Activated CD4-positive, alpha-beta T cell treated with anti-CD3 and anti-CD28 coated beads for 36 hours (primary cell): ENCODE measurements around the gene LRRC2. TPM values are rescaled to one million over a fixed set of nuclear protein-coding genes. Genes with fewer than 3 reads are reported as not detected.
"Not testable (repeated sequence)": the region's sequence is repeated elsewhere in the genome, so short reads cannot be mapped to it uniquely, and the experiment has no call there.

Experiments
- ATAC-seq: fragments of 200-7000 bp; cut with Tn5 transposase; one replicate; pipeline ENCODE4 v1.10.0; 2021; ENCODE audit warnings: mild to moderate bottlenecking, moderate library complexity
- CTCF ChIA-PET: fragments of 350-600 bp; sonication (Branson Sonifier 250); formaldehyde crosslinking; loops from one replicate; lab custom pipeline; 2021; ENCODE audit warnings: antibody characterized with exemption; lab: Charles Lee
- POLR2A ChIA-PET: fragments of 350-600 bp; sonication (Branson Sonifier 250); formaldehyde crosslinking; loops from one replicate; lab custom pipeline; 2021; ENCODE audit warnings: antibody characterized with exemption, inconsistent platforms; lab: Charles Lee
- DNase-seq: peaks from one replicate; pipeline ENCODE4 v3.0.0-alpha.2; 2020
- H3K27ac Mint-ChIP-seq: one replicate; pipeline ENCODE4 v1.8.0; 2021; ENCODE audit warnings: mixed read lengths
- H3K27me3 Mint-ChIP-seq: one replicate; pipeline ENCODE4 v1.8.0; 2021; ENCODE audit warnings: mixed read lengths
- H3K36me3 Mint-ChIP-seq: one replicate; pipeline ENCODE4 v1.8.0; 2021; ENCODE audit warnings: low read depth, mixed read lengths
- H3K4me1 Mint-ChIP-seq: one replicate; pipeline ENCODE4 v1.8.0; 2021; ENCODE audit warnings: mixed read lengths
- H3K4me3 Mint-ChIP-seq: one replicate; pipeline ENCODE4 v1.8.0; 2021; ENCODE audit warnings: mild to moderate bottlenecking, moderate library complexity, mixed read lengths
- H3K9me3 Mint-ChIP-seq: one replicate; pipeline ENCODE4 v1.8.0; 2021; ENCODE audit warnings: low read depth, mixed read lengths
- intact Hi-C, 2 experiments: fragments of 100-400 bp; cut with DNase I in 1 of 2; cut with micrococcal nuclease in 1 of 2; formaldehyde crosslinking; loops; one replicate each; pipeline versions ENCODE4 v1.14.2 to v1.15.1; 2022 to 2024; cut with DNase I, micrococcal nuclease
- total RNA-seq, 2 experiments: library from RNA; stranded (reverse); gene quantifications; one replicate each; pipeline ENCODE4 v1.2.3, GENCODE V29; 2021

The LRRC2 gene
- total RNA-seq, 2 experiments from 2014 or later = 0.04 TPM; not detected in 1

DNA sequence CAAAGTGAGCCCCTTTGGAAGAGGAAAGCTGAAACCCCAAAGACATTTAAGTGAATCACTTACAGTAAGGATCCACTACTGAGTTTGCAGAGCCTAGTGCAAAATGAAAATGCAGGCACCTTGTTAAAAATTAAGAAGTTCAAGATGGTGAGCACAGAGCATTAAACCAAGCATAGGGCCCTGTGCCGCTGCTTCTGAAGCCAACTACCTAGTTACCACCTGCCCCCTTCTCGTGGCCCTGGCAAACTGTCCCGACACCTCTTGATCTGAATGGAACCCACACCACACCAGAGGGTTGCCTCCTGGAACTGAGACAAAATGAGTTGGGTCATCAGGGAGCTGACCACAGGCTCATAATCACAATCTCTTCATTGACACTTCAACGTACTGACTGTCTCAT, 25.6 kb downstream of the LRRC2 start:
- DNase-seq = no peak
- Mint-ChIP-seq H3K27ac (no peak overlapping the region), H3K27me3 (no peaks in the 10 kb centered on the region), H3K4me3 (no peak overlapping the region), H3K36me3 (no peaks in the 10 kb centered on the region), H3K4me1 (peaks cover 60% of the 10 kb centered on the region), H3K9me3 (no peaks in the 10 kb centered on the region)
- intact Hi-C loops = no loop called here
- ATAC-seq = no peak
- ChIA-PET CTCF (interaction anchor here (0.5 to 2.5 kb wide), 5 partner anchors 25 to 458 kb away, joined by 3 to 25 read pairs (median 3); no protein-coding TSS in a partner anchor), POLR2A (interaction anchor here (0.7 kb wide), 2 partner anchors 51 to 880 kb away, joined by 3 to 4 read pairs; no protein-coding TSS in a partner anchor)

DNA sequence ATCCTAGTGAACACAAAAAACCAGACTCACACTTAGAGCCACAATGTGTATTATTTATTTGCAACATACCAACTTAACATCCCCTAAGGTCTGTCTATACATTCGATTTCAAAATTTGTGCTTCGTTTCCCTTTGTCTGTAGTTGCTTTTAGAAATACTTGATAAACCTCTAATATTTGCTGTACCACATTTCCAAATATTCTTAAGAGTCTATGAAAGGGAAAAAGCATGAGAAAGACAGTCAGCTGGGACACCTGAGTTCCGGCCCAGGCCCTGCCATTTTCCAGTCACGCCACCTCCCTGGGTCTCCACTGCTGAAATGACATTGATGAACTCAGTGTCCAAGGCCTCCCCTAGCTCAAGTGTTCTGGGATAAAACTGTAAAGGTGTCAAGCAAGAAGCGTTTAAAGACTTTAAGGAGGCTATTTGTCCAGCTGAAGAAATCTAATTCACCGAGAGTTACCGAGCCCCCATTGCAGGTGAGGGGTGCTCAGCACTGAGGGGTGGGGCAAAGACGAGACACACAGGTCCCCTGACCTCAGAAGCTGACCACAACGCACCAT, 26.6 kb downstream of the LRRC2 start:
- Mint-ChIP-seq H3K27me3 (no peaks in the 10 kb centered on the region), H3K27ac (peak overlapping the region; percentile 83), H3K4me3 (peak overlapping the region; percentile 54), H3K36me3 (no peaks in the 10 kb centered on the region), H3K4me1 (peaks cover 60% of the 10 kb centered on the region), H3K9me3 (no peaks in the 10 kb centered on the region)
- ATAC-seq (no peak), DNase-seq (no peak)
- ChIA-PET POLR2A (interaction anchor here (0.9 to 1.0 kb wide), 2 partner anchors 22 to 170 kb away, joined by 3 read pairs; no protein-coding TSS in a partner anchor), CTCF (interaction anchor here (0.7 to 2.5 kb wide), 7 partner anchors 10 to 459 kb away, joined by 3 to 25 read pairs (median 3); no protein-coding TSS in a partner anchor)
- intact Hi-C loops = loop anchor here (2.0 to 5.0 kb wide), 4 partner anchors 37 to 562 kb away; no protein-coding TSS in a partner anchor

- peak overlapping the region; percentile 83 for H3K27ac Mint-ChIP-seq
- H3K27me3 Mint-ChIP-seq = no peaks in the 10 kb centered on the region
- ATAC-seq = peak; percentile 89
- ChIA-PET CTCF (interaction anchor here (0.9 to 2.5 kb wide), 6 partner anchors 9 to 91 kb away, joined by 3 to 25 read pairs (median 4); no protein-coding TSS in a partner anchor), POLR2A (interaction anchor here (0.6 to 1.0 kb wide), 3 partner anchors 23 to 424 kb away, joined by 3 read pairs; no protein-coding TSS in a partner anchor)
- peaks cover 60% of the 10 kb centered on the region for H3K4me1 Mint-ChIP-seq
- peak overlapping the region; percentile 54 for H3K4me3 Mint-ChIP-seq
- no peaks in the 10 kb centered on the region for H3K36me3 Mint-ChIP-seq
- no peaks in the 10 kb centered on the region for H3K9me3 Mint-ChIP-seq
- DNase-seq = peak; percentile 86
- intact Hi-C loops = loop anchor here (2.0 to 5.0 kb wide), 4 partner anchors 37 to 562 kb away; no protein-coding TSS in a partner anchor
These were observed 27.2 kb downstream of the LRRC2 start for GRCh38 chr3:46538803-46539442.

DNA sequence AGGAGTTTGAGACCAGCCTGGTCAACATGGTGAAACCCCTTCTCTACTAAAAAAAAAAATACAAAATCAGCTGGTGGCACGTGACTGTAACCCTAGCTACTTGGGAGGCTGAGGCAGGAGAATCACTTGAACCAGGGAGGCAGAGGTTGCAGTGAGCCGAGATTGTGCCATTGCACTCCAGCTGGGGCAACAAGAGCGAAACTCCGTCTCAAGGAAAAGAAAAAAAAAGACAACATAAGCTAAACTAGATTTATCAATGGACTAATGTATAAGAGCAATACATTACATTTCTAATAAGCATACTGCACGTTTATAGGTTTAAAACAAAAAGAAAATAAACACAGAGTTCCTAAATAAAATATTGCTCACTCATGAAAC, 27.7 kb downstream of the LRRC2 start:
- not testable (repeated sequence) for H3K27me3 Mint-ChIP-seq, DNase-seq, H3K9me3 Mint-ChIP-seq, H3K36me3 Mint-ChIP-seq, ATAC-seq
- ChIA-PET POLR2A (interaction anchor here (0.9 to 1.0 kb wide), 2 partner anchors 23 to 169 kb away, joined by 3 read pairs; no protein-coding TSS in a partner anchor), CTCF (interaction anchor here (0.9 to 2.5 kb wide), 5 partner anchors 9 to 91 kb away, joined by 3 to 25 read pairs (median 4); no protein-coding TSS in a partner anchor)
- H3K4me1 Mint-ChIP-seq = peaks cover 60% of the 10 kb centered on the region
- H3K4me3 Mint-ChIP-seq = peak overlapping the region; percentile 54
- intact Hi-C loops = loop anchor here (2.0 to 5.0 kb wide), 4 partner anchors 36 to 561 kb away; no protein-coding TSS in a partner anchor
- peak overlapping the region; percentile 83 for H3K27ac Mint-ChIP-seq

DNA sequence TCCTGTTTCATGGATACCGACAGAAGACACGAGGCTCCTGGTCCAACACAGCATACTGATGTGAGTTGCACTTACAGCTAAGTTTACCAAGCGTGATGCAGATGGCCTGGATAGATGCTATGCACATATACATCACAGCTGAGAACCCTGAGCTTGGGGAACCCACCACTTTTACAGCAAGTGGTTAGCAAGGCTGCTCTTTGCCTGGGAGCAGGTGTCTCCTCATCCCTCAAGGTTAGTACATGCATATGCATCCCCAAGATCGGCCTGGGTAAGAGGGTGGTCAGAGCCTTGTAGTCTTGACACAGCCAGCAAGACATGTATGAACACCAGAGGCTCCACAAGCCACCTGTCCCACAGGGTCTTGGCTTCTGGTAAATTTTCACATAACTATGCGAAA, 28.3 kb downstream of the LRRC2 start:
- peaks cover 62% of the 10 kb centered on the region for H3K4me1 Mint-ChIP-seq
- no peak for ATAC-seq
- CTCF ChIA-PET = interaction anchor here (1.0 to 2.5 kb wide), 3 partner anchors 15 to 49 kb away, joined by 3 to 25 read pairs (median 7); no protein-coding TSS in a partner anchor
- H3K27ac Mint-ChIP-seq = peak overlapping the region; percentile 47
- H3K9me3 Mint-ChIP-seq = no peaks in the 10 kb centered on the region
- intact Hi-C loops = loop anchor here (2.0 to 5.0 kb wide), 4 partner anchors 35 to 560 kb away; no protein-coding TSS in a partner anchor
- POLR2A ChIA-PET = no interaction called here
- H3K27me3 Mint-ChIP-seq = no peaks in the 10 kb centered on the region
- no peaks in the 10 kb centered on the region for H3K36me3 Mint-ChIP-seq
- peak overlapping the region; percentile 54 for H3K4me3 Mint-ChIP-seq
- DNase-seq = no peak

- no peak overlapping the region for H3K27ac Mint-ChIP-seq
- H3K27me3 Mint-ChIP-seq = no peaks in the 10 kb centered on the region
- intact Hi-C loops = loop anchor here (5.0 kb wide), 3 partner anchors 35 to 560 kb away; no protein-coding TSS in a partner anchor
- H3K9me3 Mint-ChIP-seq = no peaks in the 10 kb centered on the region
- ATAC-seq = no peak
- POLR2A ChIA-PET = no interaction called here
- H3K4me1 Mint-ChIP-seq = peaks cover 59% of the 10 kb centered on the region
- no peak for DNase-seq
- H3K4me3 Mint-ChIP-seq = no peak overlapping the region
- CTCF ChIA-PET = interaction anchor here (1.0 kb wide), 2 partner anchors 15 to 49 kb away, joined by 3 to 7 read pairs; no protein-coding TSS in a partner anchor
- no peaks in the 10 kb centered on the region for H3K36me3 Mint-ChIP-seq
These were observed 28.8 kb downstream of the LRRC2 start for GRCh38 chr3:46537316-46537715.

DNA sequence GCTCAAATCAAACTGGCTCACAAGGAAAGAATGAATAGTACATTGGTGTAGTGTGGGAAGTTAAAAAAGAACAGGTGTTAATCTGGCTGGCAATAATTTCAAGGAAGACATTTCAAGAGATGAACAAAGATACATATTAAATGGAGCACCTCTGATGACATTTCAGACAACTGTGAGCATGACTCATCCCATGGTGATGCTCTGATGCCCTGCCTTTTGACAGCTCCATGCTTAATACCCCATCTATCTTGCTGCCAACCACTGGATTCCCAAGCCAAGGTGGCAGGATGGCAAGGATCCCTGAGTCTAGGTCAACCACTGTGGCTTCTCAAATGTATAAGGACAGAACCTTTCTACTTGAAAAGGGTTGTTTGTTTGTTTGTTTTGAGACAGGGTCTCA, 29.3 kb downstream of the LRRC2 start:
- Mint-ChIP-seq H3K27me3 (no peaks in the 10 kb centered on the region), H3K36me3 (no peaks in the 10 kb centered on the region), H3K27ac (no peak overlapping the region), H3K9me3 (no peaks in the 10 kb centered on the region), H3K4me3 (no peak overlapping the region), H3K4me1 (peaks cover 53% of the 10 kb centered on the region)
- CTCF ChIA-PET = interaction anchor here (1.0 kb wide), 1 partner anchor 48 kb away, joined by 7 read pairs; no protein-coding TSS in a partner anchor
- POLR2A ChIA-PET = no interaction called here
- no peak for DNase-seq
- no peak for ATAC-seq
- intact Hi-C loops = loop anchor here (5.0 kb wide), 3 partner anchors 34 to 559 kb away; no protein-coding TSS in a partner anchor

DNA sequence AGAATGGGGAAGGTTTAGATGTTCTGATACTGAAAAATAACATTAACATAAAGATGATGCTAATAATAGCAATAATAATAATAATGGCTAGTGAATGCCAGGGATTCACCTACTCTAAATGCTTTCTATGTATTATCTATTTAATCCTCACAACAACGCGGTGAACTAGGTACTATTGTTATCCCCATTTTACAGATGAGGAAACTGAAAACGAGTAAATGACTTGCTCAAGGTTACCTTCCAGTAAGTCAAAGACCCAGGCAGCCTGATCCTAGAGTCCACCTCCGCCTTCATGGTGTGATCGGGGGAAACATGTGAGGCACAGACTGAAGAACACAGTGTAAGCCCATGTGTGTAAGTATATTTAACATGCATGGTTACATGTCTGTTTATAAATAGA, 30.4 kb downstream of the LRRC2 start:
- Mint-ChIP-seq H3K4me3 (no peak overlapping the region), H3K36me3 (no peaks in the 10 kb centered on the region), H3K27ac (no peak overlapping the region), H3K4me1 (peaks cover 50% of the 10 kb centered on the region), H3K27me3 (no peaks in the 10 kb centered on the region), H3K9me3 (no peaks in the 10 kb centered on the region)
- ChIA-PET CTCF (no interaction called here), POLR2A (no interaction called here)
- no peak for DNase-seq
- ATAC-seq = no peak
- intact Hi-C loops = loop anchor here (5.0 kb wide), 3 partner anchors 33 to 558 kb away; no protein-coding TSS in a partner anchor

- Mint-ChIP-seq H3K9me3 (no peaks in the 10 kb centered on the region), H3K4me1 (peaks cover 26% of the 10 kb centered on the region), H3K27me3 (no peaks in the 10 kb centered on the region), H3K36me3 (no peaks in the 10 kb centered on the region), H3K27ac (no peak overlapping the region), H3K4me3 (no peak overlapping the region)
- CTCF ChIA-PET = interaction anchor here (1.3 kb wide), 1 partner anchor 44 kb away, joined by 7 read pairs; no protein-coding TSS in a partner anchor
- DNase-seq = no peak
- POLR2A ChIA-PET = no interaction called here
- ATAC-seq = no peak
- intact Hi-C loops = no loop called here
These were observed 33.0 kb downstream of the LRRC2 start for GRCh38 chr3:46533091-46533490.

DNA sequence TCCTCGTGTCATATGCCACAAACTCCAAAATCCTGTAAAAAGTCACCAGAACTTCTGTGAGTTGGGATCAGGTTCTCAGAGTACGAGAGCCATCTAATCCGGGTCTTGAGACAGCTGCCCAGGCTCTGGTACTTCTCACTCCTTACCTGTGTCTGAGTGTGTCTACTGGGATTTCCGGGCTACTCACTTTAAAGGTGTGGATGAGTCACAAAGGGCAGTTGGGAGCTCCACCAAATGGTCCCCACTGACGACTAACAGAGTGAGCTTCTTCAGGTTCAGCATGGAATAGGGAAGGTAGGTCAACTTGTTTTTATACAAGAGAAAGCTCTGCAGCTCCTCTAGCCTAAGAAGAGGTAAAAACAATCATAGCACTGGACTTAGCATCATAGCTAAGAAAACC, 38.9 kb downstream of the LRRC2 start:
- no peak overlapping the region for H3K27ac Mint-ChIP-seq
- ATAC-seq (no peak), DNase-seq (no peak)
- ChIA-PET CTCF (interaction anchor here (0.6 to 0.9 kb wide), 3 partner anchors 13 to 103 kb away, joined by 3 to 4 read pairs (median 3); no protein-coding TSS in a partner anchor), POLR2A (no interaction called here)
- no peaks in the 10 kb centered on the region for H3K9me3 Mint-ChIP-seq
- no peak overlapping the region for H3K4me3 Mint-ChIP-seq
- H3K4me1 Mint-ChIP-seq = no peaks in the 10 kb centered on the region
- intact Hi-C loops = no loop called here
- H3K36me3 Mint-ChIP-seq = no peaks in the 10 kb centered on the region
- H3K27me3 Mint-ChIP-seq = no peaks in the 10 kb centered on the region

- Mint-ChIP-seq H3K27me3 (no peaks in the 10 kb centered on the region), H3K27ac (no peak overlapping the region), H3K4me3 (no peak overlapping the region), H3K9me3 (no peaks in the 10 kb centered on the region), H3K4me1 (no peaks in the 10 kb centered on the region), H3K36me3 (no peaks in the 10 kb centered on the region)
- ChIA-PET CTCF (interaction anchor here (1.5 kb wide), 1 partner anchor 37 kb away, joined by 5 read pairs; no protein-coding TSS in a partner anchor), POLR2A (no interaction called here)
- intact Hi-C loops = no loop called here
- ATAC-seq (no peak), DNase-seq (no peak)
These were observed 41.3 kb downstream of the LRRC2 start for GRCh38 chr3:46524832-46525231.
